HCT116 (cell line): ENCODE data around the gene FCMR. TPM values are rescaled to one million over a fixed set of nuclear protein-coding genes. Genes with fewer than 3 reads are reported as not detected.

Experiments used
- ATAC-seq: fragments of 200-7000 bp; cut with Tn5 transposase; 2 replicates; pipeline ENCODE4 v1.9.1; 2020; ENCODE audit warnings: mild to moderate bottlenecking, moderate library complexity
- BruUV-seq: library from RNA; stranded (reverse); fragments of 400-500 nt; replicated peaks from 2 replicates; lab custom pipeline; 2021; lab: Mats Ljungman, UMichigan
- CTCF ChIA-PET: fragments of 300-600 bp; sonication (Branson Sonifier 250); formaldehyde crosslinking; loops from one replicate; lab custom pipeline; 2021; ENCODE audit warnings: antibody characterized with exemption; lab: Charles Lee
- POLR2A ChIA-PET: fragments of 300-600, 350-600 bp; sonication (Branson Sonifier 250); formaldehyde crosslinking; loops from one replicate; lab custom pipeline; 2021; ENCODE audit warnings: antibody characterized with exemption; lab: Charles Lee
- RAD21 ChIA-PET, 2 experiments: fragments of 300-600 bp; sonication (Branson Sonifier 250); formaldehyde crosslinking; loops; one replicate each; lab custom pipeline; 2023; ENCODE audit warnings: low total read pairs in 2 of 2; ENCODE audit not compliant: uncharacterized antibody in 2 of 2, unreplicated experiment in 2 of 2, low non-redundant PET in 1 of 2; lab: Charles Lee
- DNase-seq: peaks from one replicate; pipeline ENCODE4 v3.0.0-alpha.2; 2010; ENCODE audit warnings: low read depth, low spot score
- H2AFZ ChIP-seq: fragments of 200-600 bp; shearing (Covaris generic), sonication (generic); 2 replicates; pipeline ENCODE4 v1.6.1; 2017; ENCODE audit warnings: low read depth, mixed run types, mixed read lengths, antibody characterized with exemption, low read length; ENCODE audit not compliant: poor library complexity, severe bottlenecking
- H3K27ac ChIP-seq: 2 replicates; pipeline ENCODE4 v1.5.1; 2012; ENCODE audit warnings: low read depth, low read length
- H3K27me3 ChIP-seq: fragments of 200-600 bp; sonication (generic); 2 replicates; pipeline ENCODE4 v1.6.1; 2016; ENCODE audit warnings: mixed run types, low read length, mixed read lengths; ENCODE audit not compliant: insufficient read depth
- H3K36me3 ChIP-seq, 2 experiments: fragments of 200-500 bp in 1 of 2; fragments of 200-600 bp in 1 of 2; sonication (Bioruptor generic) in 1 of 2; sonication (generic) in 1 of 2; 2 replicates each; pipeline versions ENCODE4 v1.5.1 to v1.6.1; 2014 to 2016; ENCODE audit warnings: low read length in 2 of 2, inconsistent platforms in 1 of 2, mixed read lengths in 1 of 2, mixed run types in 1 of 2; ENCODE audit not compliant: insufficient read depth in 2 of 2, control insufficient read depth in 1 of 2
- H3K4me1 ChIP-seq, 2 experiments: fragments of 200-600 bp in 1 of 2; sonication (generic) in 1 of 2; 2 replicates each; pipeline versions ENCODE4 v1.5.1 to v1.6.1; 2012 to 2017; ENCODE audit warnings: low read length in 2 of 2, inconsistent platforms in 1 of 2, mild to moderate bottlenecking in 1 of 2, mixed read lengths in 1 of 2, mixed run types in 1 of 2, moderate library complexity in 1 of 2; ENCODE audit not compliant: insufficient read depth in 2 of 2, control insufficient read depth in 1 of 2
- H3K4me2 ChIP-seq: fragments of 200-600 bp; sonication (generic); 2 replicates; pipeline ENCODE4 v1.6.1; 2017; ENCODE audit warnings: mixed run types, low read length, mixed read lengths
- H3K4me3 ChIP-seq, 2 experiments: fragments of 200-600 bp in 1 of 2; sonication (generic) in 1 of 2; replicated peaks in 1 of 2; 2 replicates each; pipeline ENCODE4 v1.5.1; 2011 to 2016; ENCODE audit warnings: low read length in 2 of 2, control low read depth in 1 of 2, low read depth in 1 of 2, mild to moderate bottlenecking in 1 of 2, mixed read lengths in 1 of 2, mixed run types in 1 of 2
- H3K79me2 ChIP-seq: fragments of 200-600 bp; sonication (generic); 2 replicates; pipeline ENCODE4 v1.6.1; 2017; ENCODE audit warnings: mild to moderate bottlenecking, mixed run types, low read length, moderate library complexity, mixed read lengths; ENCODE audit not compliant: insufficient read depth
- H3K9ac ChIP-seq: fragments of 200-600 bp; sonication (generic); 2 replicates; pipeline ENCODE4 v1.6.1; 2016; ENCODE audit warnings: low read length, mixed read lengths
- H3K9me2 ChIP-seq: fragments of 200-600 bp; sonication (generic), shearing (Covaris generic); 2 replicates; pipeline ENCODE4 v1.6.1; 2017; ENCODE audit warnings: mixed run types, mild to moderate bottlenecking, moderate library complexity; ENCODE audit not compliant: insufficient read depth
- H3K9me3 ChIP-seq, 2 experiments: fragments of 200-500 bp in 1 of 2; fragments of 200-600 bp in 1 of 2; sonication (Bioruptor generic) in 1 of 2; sonication (generic) in 1 of 2; 2 replicates each; pipeline ENCODE4 v1.6.1; 2014 to 2017; ENCODE audit warnings: low read length in 2 of 2, mixed read lengths in 2 of 2, inconsistent platforms in 1 of 2, low read depth in 1 of 2, mild to moderate bottlenecking in 1 of 2, mixed run types in 1 of 2, moderate library complexity in 1 of 2; ENCODE audit not compliant: control insufficient read depth in 1 of 2, insufficient read depth in 1 of 2
- H4K20me1 ChIP-seq: fragments of 200-600 bp; sonication (generic), shearing (Covaris generic); 2 replicates; pipeline ENCODE4 v1.6.1; 2017; ENCODE audit warnings: mixed run types, mild to moderate bottlenecking, moderate library complexity; ENCODE audit not compliant: insufficient read depth
- CEBPB ChIP-seq: IDR thresholded peaks from 2 replicates; pipeline ENCODE4 v1.6.1; 2012; ENCODE audit warnings: low read depth
- EGR1 ChIP-seq: IDR thresholded peaks from 2 replicates; pipeline ENCODE4 v1.6.1; 2012; ENCODE audit warnings: low read depth
- ELF1 ChIP-seq: IDR thresholded peaks from 2 replicates; pipeline ENCODE4 v1.6.1; 2012; ENCODE audit warnings: low read depth, borderline replicate concordance
- EZH2 ChIP-seq: fragments of 200-600 bp; sonication (generic); IDR thresholded peaks from 2 replicates; pipeline ENCODE4 v1.6.1; 2017; ENCODE audit warnings: antibody characterized with exemption, mixed run types
- EZH2phosphoT487 ChIP-seq: fragments of 200-600 bp; IDR thresholded peaks from 2 replicates; pipeline ENCODE4 v1.6.1; 2018; ENCODE audit warnings: antibody characterized with exemption, borderline replicate concordance
- POLR2A ChIP-seq: IDR thresholded peaks from 2 replicates; pipeline ENCODE4 v1.7.0; 2011; ENCODE audit warnings: borderline replicate concordance; ENCODE audit not compliant: insufficient read depth, insufficient read length; ENCODE audit errors: extremely low read depth
- POLR2AphosphoS5 ChIP-seq: IDR thresholded peaks from 2 replicates; pipeline ENCODE4 v1.6.1; 2011; ENCODE audit warnings: mild to moderate bottlenecking, low read depth, low read length, moderate library complexity
- RAD21 ChIP-seq: IDR thresholded peaks from 2 replicates; pipeline ENCODE4 v1.6.1; 2012; ENCODE audit warnings: low read depth, mild to moderate bottlenecking
- SIN3A ChIP-seq: IDR thresholded peaks from 2 replicates; pipeline ENCODE4 v1.6.1; 2012; ENCODE audit warnings: low read depth
- SP1 ChIP-seq: IDR thresholded peaks from 2 replicates; pipeline ENCODE4 v1.6.1; 2012; ENCODE audit warnings: low read depth
- SRF ChIP-seq: IDR thresholded peaks from 2 replicates; pipeline ENCODE4 v1.6.1; 2012; ENCODE audit warnings: low read depth
- YY1 ChIP-seq: IDR thresholded peaks from 2 replicates; pipeline ENCODE4 v1.6.1; 2011; ENCODE audit warnings: low read length, low read depth, moderate library complexity, mild to moderate bottlenecking; ENCODE audit not compliant: insufficient replicate concordance; ENCODE audit errors: extremely low read depth
- ZFX ChIP-seq: fragments of 450-650 bp; IDR thresholded peaks from 2 replicates; pipeline ENCODE4 v1.6.1; 2017
- ZNF274 ChIP-seq: fragments of 200-500 bp; sonication (Bioruptor generic); IDR thresholded peaks from 2 replicates; pipeline ENCODE4 v1.6.1; 2014; ENCODE audit warnings: mild to moderate bottlenecking, low read depth, low read length, inconsistent platforms
- intact Hi-C: fragments of 100-400 bp; cut with micrococcal nuclease; formaldehyde crosslinking; loops from 2 replicates; pipeline ENCODE4 v1.10.0; 2022
- total RNA-seq: library from RNA; stranded (reverse); gene quantifications from one replicate; pipeline ENCODE4 v1.2.1, GENCODE V29; 2021; ENCODE audit not compliant: unreplicated experiment
- TF ChIP-seq, protein P1 (sequence below): IDR thresholded peaks from 2 replicates; pipeline ENCODE4 v1.6.1; 2012
- TF ChIP-seq, protein P2 (sequence below): IDR thresholded peaks from 2 replicates; pipeline ENCODE4 v1.6.1; 2012
- TF ChIP-seq, protein P3 (sequence below): IDR thresholded peaks from 2 replicates; pipeline ENCODE4 v1.6.1; 2011; ENCODE audit warnings: mild to moderate bottlenecking, low read length, moderate library complexity; ENCODE audit not compliant: insufficient replicate concordance; ENCODE audit errors: extremely low read depth
- TF ChIP-seq, protein P4 (sequence below), 3 experiments: fragments of 200-600 bp in 1 of 3; sonication (generic) in 1 of 3; IDR thresholded peaks in 2 of 3; conservative IDR thresholded peaks in 1 of 3; 2 replicates each; pipeline ENCODE4 v1.5.1; 2012 to 2017; ENCODE audit warnings: low read depth in 2 of 3, low read length in 2 of 3, antibody characterized with exemption in 1 of 3, borderline replicate concordance in 1 of 3, control low read depth in 1 of 3, mild to moderate bottlenecking in 1 of 3, mixed read lengths in 1 of 3, mixed run types in 1 of 3, moderate library complexity in 1 of 3; ENCODE audit not compliant: insufficient read depth in 1 of 3

FCMR gene
- total RNA-seq, 1 experiment from 2014 or later = 0.61 TPM

DNA sequence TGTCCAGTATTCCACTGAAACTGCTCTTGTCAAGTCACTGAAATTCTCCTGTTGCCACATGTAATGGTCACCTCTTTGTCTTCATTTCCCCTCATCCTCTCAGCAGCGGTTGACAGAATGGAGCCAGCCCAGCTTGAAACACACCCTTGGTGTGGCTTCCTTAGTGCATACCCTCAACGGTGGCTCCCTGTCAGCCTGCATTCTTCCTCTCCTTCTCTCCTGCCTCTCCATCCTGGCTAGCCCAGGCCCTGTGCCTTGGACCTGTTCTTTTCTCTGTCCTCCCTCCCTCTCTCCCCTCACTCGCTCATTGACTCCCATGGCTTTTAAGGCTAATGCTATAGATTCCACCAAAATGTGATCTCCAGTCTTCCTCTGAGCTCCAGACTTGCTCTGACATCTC lies 3.7 kb downstream of the FCMR start:
- Histone ChIP-seq H3K36me3 (no peaks in the 10 kb centered on the region), H3K4me2 (no peak overlapping the region), H2AFZ (no peak overlapping the region), H3K9me3 (no peaks in the 10 kb centered on the region), H3K9ac (no peak overlapping the region), H3K27me3 (no peaks in the 10 kb centered on the region; the same call in 1 of the 2 replicates), H3K27ac (no peak overlapping the region), H4K20me1 (no peaks in the 10 kb centered on the region), H3K79me2 (no peaks in the 10 kb centered on the region), H3K4me3 (no peak overlapping the region), H3K4me1 (no peaks in the 10 kb centered on the region), H3K9me2 (no peaks in the 10 kb centered on the region)
- TF ChIP-seq, protein P1, sequence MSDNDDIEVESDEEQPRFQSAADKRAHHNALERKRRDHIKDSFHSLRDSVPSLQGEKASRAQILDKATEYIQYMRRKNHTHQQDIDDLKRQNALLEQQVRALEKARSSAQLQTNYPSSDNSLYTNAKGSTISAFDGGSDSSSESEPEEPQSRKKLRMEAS = no peak
- TF ChIP-seq POLR2AphosphoS5 (no peak), CEBPB (no peak), ZFX (no peak), EGR1 (no peak), POLR2A (no peak), EZH2 (no peak), ELF1 (no peak), RAD21 (no peak), YY1 (no peak), EZH2phosphoT487 (no peak), SRF (no peak), SIN3A (no peak), SP1 (no peak), ZNF274 (no peak)
- TF ChIP-seq, protein P2, sequence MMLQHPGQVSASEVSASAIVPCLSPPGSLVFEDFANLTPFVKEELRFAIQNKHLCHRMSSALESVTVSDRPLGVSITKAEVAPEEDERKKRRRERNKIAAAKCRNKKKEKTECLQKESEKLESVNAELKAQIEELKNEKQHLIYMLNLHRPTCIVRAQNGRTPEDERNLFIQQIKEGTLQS = no peak
- TF ChIP-seq, protein P3, sequence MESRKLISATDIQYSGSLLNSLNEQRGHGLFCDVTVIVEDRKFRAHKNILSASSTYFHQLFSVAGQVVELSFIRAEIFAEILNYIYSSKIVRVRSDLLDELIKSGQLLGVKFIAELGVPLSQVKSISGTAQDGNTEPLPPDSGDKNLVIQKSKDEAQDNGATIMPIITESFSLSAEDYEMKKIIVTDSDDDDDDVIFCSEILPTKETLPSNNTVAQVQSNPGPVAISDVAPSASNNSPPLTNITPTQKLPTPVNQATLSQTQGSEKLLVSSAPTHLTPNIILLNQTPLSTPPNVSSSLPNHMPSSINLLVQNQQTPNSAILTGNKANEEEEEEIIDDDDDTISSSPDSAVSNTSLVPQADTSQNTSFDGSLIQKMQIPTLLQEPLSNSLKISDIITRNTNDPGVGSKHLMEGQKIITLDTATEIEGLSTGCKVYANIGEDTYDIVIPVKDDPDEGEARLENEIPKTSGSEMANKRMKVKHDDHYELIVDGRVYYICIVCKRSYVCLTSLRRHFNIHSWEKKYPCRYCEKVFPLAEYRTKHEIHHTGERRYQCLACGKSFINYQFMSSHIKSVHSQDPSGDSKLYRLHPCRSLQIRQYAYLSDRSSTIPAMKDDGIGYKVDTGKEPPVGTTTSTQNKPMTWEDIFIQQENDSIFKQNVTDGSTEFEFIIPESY = no peak
- TF ChIP-seq, protein P4, sequence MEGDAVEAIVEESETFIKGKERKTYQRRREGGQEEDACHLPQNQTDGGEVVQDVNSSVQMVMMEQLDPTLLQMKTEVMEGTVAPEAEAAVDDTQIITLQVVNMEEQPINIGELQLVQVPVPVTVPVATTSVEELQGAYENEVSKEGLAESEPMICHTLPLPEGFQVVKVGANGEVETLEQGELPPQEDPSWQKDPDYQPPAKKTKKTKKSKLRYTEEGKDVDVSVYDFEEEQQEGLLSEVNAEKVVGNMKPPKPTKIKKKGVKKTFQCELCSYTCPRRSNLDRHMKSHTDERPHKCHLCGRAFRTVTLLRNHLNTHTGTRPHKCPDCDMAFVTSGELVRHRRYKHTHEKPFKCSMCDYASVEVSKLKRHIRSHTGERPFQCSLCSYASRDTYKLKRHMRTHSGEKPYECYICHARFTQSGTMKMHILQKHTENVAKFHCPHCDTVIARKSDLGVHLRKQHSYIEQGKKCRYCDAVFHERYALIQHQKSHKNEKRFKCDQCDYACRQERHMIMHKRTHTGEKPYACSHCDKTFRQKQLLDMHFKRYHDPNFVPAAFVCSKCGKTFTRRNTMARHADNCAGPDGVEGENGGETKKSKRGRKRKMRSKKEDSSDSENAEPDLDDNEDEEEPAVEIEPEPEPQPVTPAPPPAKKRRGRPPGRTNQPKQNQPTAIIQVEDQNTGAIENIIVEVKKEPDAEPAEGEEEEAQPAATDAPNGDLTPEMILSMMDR (IDR thresholded peaks at IDR 0.05 in 2 of 3, conservative IDR thresholded peaks at IDR 0.05 in 1 of 3; ENCODE audit: borderline replicate concordance in 1 of 3, insufficient read depth in 1 of 3, low read depth in 2 of 3, low read length in 2 of 3) = no peak
- RAD21 ChIA-PET = no interaction called here
- ATAC-seq (no peak), DNase-seq (no peak)
- POLR2A ChIA-PET = no interaction called here
- intact Hi-C loops = no loop called here
- no TSS peak for BruUV-seq
- CTCF ChIA-PET = interaction anchor here (1.1 to 1.6 kb wide), 2 partner anchors 9 to 10 kb away, joined by 3 to 5 read pairs; no protein-coding TSS in a partner anchor
